WERI-Rb-1 (cell line): ENCODE results near the gene WDR87.

Experiments used
- DNase-seq: peaks from one replicate; pipeline ENCODE4 v3.0.0-alpha.2; 2020
- H3K27ac ChIP-seq: fragments of 250-450 bp; sonication (Bioruptor Pico); 2 replicates; pipeline ENCODE4 v1.5.1; 2020; ENCODE audit warnings: mild to moderate bottlenecking, moderate library complexity
- H3K27me3 ChIP-seq: fragments of 250-450 bp; sonication (Bioruptor Pico); 2 replicates; pipeline ENCODE4 v1.5.1; 2021; ENCODE audit warnings: mild to moderate bottlenecking, low read depth, moderate library complexity; ENCODE audit not compliant: insufficient read depth, severe bottlenecking
- H3K36me3 ChIP-seq: fragments of 250-450 bp; sonication (Bioruptor Pico); 2 replicates; pipeline ENCODE4 v1.5.1; 2020; ENCODE audit warnings: mild to moderate bottlenecking, moderate library complexity
- H3K4me3 ChIP-seq: 2 replicates; pipeline ENCODE4 v1.5.1; 2011; ENCODE audit warnings: low read depth, mild to moderate bottlenecking, control low read depth, low read length
- H3K9me3 ChIP-seq: fragments of 250-450 bp; sonication (Bioruptor Pico); 2 replicates; pipeline ENCODE4 v1.5.1; 2021; ENCODE audit warnings: mild to moderate bottlenecking, moderate library complexity; ENCODE audit not compliant: severe bottlenecking
- CTCF ChIP-seq: IDR thresholded peaks from 2 replicates; pipeline ENCODE4 v1.5.1; 2011; ENCODE audit warnings: low read depth, mild to moderate bottlenecking, control low read depth, inconsistent platforms, low read length

Gene WDR87

GRCh38 chr19:37914908-37915307 lies 8.5 kb upstream of the WDR87 start:
- Histone ChIP-seq H3K36me3 (peaks cover 16% of the 10 kb centered on the region), H3K9me3 (peaks cover 3% of the 10 kb centered on the region), H3K4me3 (no peak overlapping the region), H3K27ac (no peak overlapping the region), H3K27me3 (no peaks in the 10 kb centered on the region)
- TF ChIP-seq CTCF, result no peak
- no peak for DNase-seq

- no peak overlapping the region for H3K27ac ChIP-seq
- no peaks in the 10 kb centered on the region for H3K9me3 ChIP-seq
Measured at GRCh38 chr19:37909661-37910199, 3.3 kb upstream of the WDR87 start.

GRCh38 chr19:37907735-37908455 lies 1.5 kb upstream of the WDR87 start:
- H3K4me3 ChIP-seq, result peak overlapping the region; percentile 68
- TF ChIP-seq CTCF, result no peak
- H3K27me3 ChIP-seq, result no peaks in the 10 kb centered on the region

More at GRCh38 chr19:37909661-37910199, 3.3 kb upstream of the WDR87 start:
- no peaks in the 10 kb centered on the region for H3K27me3 ChIP-seq
- TF ChIP-seq CTCF, result no peak
- H3K4me3 ChIP-seq, result no peak overlapping the region
- peaks cover 4% of the 10 kb centered on the region; the same call in 1 of the 2 replicates for H3K36me3 ChIP-seq
- no peak for DNase-seq

GRCh38 chr19:37906869-37907734 lies 708 bp upstream of the WDR87 start, which contains the start of gene SIPA1L3:
SIPA1L3 (plus strand) TSS chr19:37907208; CDS start chr19:38081566, 174,358 bp downstream.
- peak within 1 kb of the TSS; percentile 79 for H3K27ac ChIP-seq
- peak; percentile 97 for DNase-seq
- no peaks in the 10 kb centered on the region for H3K27me3 ChIP-seq
- no peak for TF ChIP-seq CTCF
- peak within 1 kb of the TSS; percentile 68 for H3K4me3 ChIP-seq
- no peaks in the 10 kb centered on the region for H3K9me3 ChIP-seq
- H3K36me3 ChIP-seq, result peaks cover 4% of the 10 kb centered on the region; the same call in 1 of the 2 replicates

More at GRCh38 chr19:37907735-37908455, 1.5 kb upstream of the WDR87 start:
- peak overlapping the region; percentile 73 for H3K27ac ChIP-seq
- DNase-seq, result no peak
- no peaks in the 10 kb centered on the region for H3K9me3 ChIP-seq
- H3K36me3 ChIP-seq, result peaks cover 4% of the 10 kb centered on the region; the same call in 1 of the 2 replicates

GRCh38 chr19:37903096-37903495 lies 3.3 kb downstream of the WDR87 start:
- Histone ChIP-seq H3K4me3 (no peak overlapping the region), H3K9me3 (no peaks in the 10 kb centered on the region), H3K27me3 (no peaks in the 10 kb centered on the region), H3K36me3 (no peaks in the 10 kb centered on the region), H3K27ac (no peak overlapping the region)
- no peak for DNase-seq
- TF ChIP-seq CTCF, result no peak
